Nephron (organoid): ENCODE data around the gene HECW1.

Experiments used
- H3K27ac Mint-ChIP-seq, 3 experiments: 2 replicates each; pipeline ENCODE4 v1.8.0; 2020; ENCODE audit warnings: mixed read lengths in 3 of 3, mild to moderate bottlenecking in 2 of 3, moderate library complexity in 1 of 3
- H3K27me3 Mint-ChIP-seq: 2 replicates; pipeline ENCODE4 v1.8.0; 2021; ENCODE audit warnings: low read depth, mild to moderate bottlenecking, moderate library complexity, mixed read lengths
- H3K36me3 Mint-ChIP-seq: 2 replicates; pipeline ENCODE4 v1.8.0; 2020; ENCODE audit warnings: low read depth, mixed read lengths
- H3K4me1 Mint-ChIP-seq: 2 replicates; pipeline ENCODE4 v1.8.0; 2020; ENCODE audit warnings: mixed read lengths
- H3K4me3 Mint-ChIP-seq, 3 experiments: 2 replicates each; pipeline ENCODE4 v1.8.0; 2020; ENCODE audit warnings: mild to moderate bottlenecking in 3 of 3, mixed read lengths in 3 of 3, moderate library complexity in 2 of 3
- H3K9me3 Mint-ChIP-seq: 2 replicates; pipeline ENCODE4 v1.8.0; 2020; ENCODE audit warnings: mixed read lengths
- TF ChIP-seq, protein P1 (sequence below), 3 experiments: fragments of 200-600 bp; sonication (generic); IDR thresholded peaks; one replicate each; pipeline ENCODE4 v1.5.0; 2021; ENCODE audit warnings: antibody characterized with exemption in 3 of 3; ENCODE audit not compliant: unreplicated experiment in 3 of 3

The HECW1 gene

DNA sequence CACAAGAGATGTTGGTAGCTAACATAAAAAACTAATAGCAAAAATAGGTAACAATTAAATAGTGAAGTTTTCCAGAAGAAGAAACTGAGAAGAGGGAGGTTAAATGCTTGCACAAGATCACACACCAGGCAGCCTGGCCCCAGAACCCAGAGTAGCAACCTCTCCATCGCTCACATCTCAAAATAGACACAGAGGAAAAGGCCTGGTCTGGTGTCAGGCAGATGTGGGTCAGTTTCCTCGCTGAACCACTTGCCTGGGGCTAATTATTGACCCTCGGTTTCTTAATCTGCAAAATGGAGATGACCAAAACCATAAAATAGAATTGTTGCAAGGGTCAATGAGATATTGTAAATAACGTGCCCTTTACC lies 425.9 kb downstream of the HECW1 start:
- Mint-ChIP-seq H3K27ac (no peak overlapping the region), H3K27me3 (peaks cover 9% of the 10 kb centered on the region), H3K9me3 (no peaks in the 10 kb centered on the region), H3K4me1 (peaks cover 21% of the 10 kb centered on the region), H3K36me3 (no peaks in the 10 kb centered on the region), H3K4me3 (no peak overlapping the region)
- TF ChIP-seq, protein P1, sequence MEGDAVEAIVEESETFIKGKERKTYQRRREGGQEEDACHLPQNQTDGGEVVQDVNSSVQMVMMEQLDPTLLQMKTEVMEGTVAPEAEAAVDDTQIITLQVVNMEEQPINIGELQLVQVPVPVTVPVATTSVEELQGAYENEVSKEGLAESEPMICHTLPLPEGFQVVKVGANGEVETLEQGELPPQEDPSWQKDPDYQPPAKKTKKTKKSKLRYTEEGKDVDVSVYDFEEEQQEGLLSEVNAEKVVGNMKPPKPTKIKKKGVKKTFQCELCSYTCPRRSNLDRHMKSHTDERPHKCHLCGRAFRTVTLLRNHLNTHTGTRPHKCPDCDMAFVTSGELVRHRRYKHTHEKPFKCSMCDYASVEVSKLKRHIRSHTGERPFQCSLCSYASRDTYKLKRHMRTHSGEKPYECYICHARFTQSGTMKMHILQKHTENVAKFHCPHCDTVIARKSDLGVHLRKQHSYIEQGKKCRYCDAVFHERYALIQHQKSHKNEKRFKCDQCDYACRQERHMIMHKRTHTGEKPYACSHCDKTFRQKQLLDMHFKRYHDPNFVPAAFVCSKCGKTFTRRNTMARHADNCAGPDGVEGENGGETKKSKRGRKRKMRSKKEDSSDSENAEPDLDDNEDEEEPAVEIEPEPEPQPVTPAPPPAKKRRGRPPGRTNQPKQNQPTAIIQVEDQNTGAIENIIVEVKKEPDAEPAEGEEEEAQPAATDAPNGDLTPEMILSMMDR (IDR thresholded peaks at IDR 0.05; ENCODE audit: unreplicated experiment in 3 of 3) = no peak

- no peak overlapping the region for H3K4me3 Mint-ChIP-seq
- no peaks in the 10 kb centered on the region for H3K36me3 Mint-ChIP-seq
- TF ChIP-seq, protein P1 (IDR thresholded peaks at IDR 0.05; ENCODE audit: unreplicated experiment in 3 of 3) = no peak
- H3K4me1 Mint-ChIP-seq = peaks cover 1% of the 10 kb centered on the region
- no peak overlapping the region for H3K27ac Mint-ChIP-seq
- H3K27me3 Mint-ChIP-seq = peaks cover 11% of the 10 kb centered on the region
- peaks cover under 1% of the 10 kb centered on the region for H3K9me3 Mint-ChIP-seq
Observed at GRCh38 chr7:43540471-43540870, 428.0 kb downstream of the HECW1 start.

DNA sequence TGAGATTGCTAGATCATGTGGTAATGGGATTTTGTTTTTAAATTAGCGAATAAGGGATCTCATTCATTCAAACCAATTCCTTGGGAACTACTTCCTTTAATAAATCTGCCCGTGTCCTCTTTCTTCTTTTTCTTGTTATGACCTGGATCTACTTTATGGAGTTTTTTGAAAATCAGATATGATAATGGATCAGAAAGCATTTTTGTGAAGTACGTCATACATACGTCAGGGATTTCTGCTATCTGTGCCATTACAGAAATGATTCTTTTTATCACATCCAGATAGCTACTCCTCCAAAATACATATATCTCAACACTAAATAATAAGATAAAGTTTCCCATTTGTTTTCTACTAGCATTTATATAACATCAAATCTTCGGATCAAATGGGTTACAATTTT lies 430.3 kb downstream of the HECW1 start:
- H3K4me3 Mint-ChIP-seq = no peak overlapping the region
- peaks cover 11% of the 10 kb centered on the region for H3K27me3 Mint-ChIP-seq

GRCh38 chr7:43546231-43546630 lies 433.8 kb downstream of the HECW1 start:
- Mint-ChIP-seq H3K4me1 (peaks cover 5% of the 10 kb centered on the region), H3K36me3 (no peaks in the 10 kb centered on the region), H3K27me3 (peaks cover 4% of the 10 kb centered on the region), H3K4me3 (no peak overlapping the region), H3K9me3 (peaks cover 17% of the 10 kb centered on the region), H3K27ac (no peak overlapping the region)
- TF ChIP-seq, protein P1 (IDR thresholded peaks at IDR 0.05; ENCODE audit: unreplicated experiment in 3 of 3) = no peak

More for the DNA sequence above, 430.3 kb downstream of the HECW1 start:
- Mint-ChIP-seq H3K27ac (no peak overlapping the region), H3K36me3 (no peaks in the 10 kb centered on the region), H3K4me1 (no peaks in the 10 kb centered on the region), H3K9me3 (peaks cover 15% of the 10 kb centered on the region)
- TF ChIP-seq, protein P1 (IDR thresholded peaks at IDR 0.05; ENCODE audit: unreplicated experiment in 3 of 3) = no peak

DNA sequence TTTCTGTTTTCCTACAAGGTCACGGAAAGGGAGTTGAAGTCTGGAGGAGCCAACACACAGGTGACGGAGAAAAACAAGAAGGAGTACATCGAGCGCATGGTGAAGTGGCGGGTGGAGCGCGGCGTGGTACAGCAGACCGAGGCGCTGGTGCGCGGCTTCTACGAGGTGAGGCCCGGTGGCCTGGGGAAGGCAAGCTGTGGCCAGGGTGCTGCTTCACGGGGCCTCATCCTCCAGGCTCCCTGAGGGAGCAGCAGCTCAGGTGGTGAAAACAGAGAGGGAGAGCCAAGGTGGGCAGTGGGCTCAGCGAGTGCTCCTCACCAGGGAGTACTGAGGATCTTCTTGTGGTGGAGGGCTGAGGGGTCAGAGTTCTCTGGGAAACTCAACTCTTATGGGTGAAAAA lies 438.0 kb downstream of the HECW1 start:
- H3K9me3 Mint-ChIP-seq = peaks cover 17% of the 10 kb centered on the region
- peaks cover 5% of the 10 kb centered on the region for H3K4me1 Mint-ChIP-seq
- H3K36me3 Mint-ChIP-seq = no peaks in the 10 kb centered on the region
- no peak overlapping the region for H3K27ac Mint-ChIP-seq
- H3K4me3 Mint-ChIP-seq = no peak overlapping the region
- TF ChIP-seq, protein P1 (IDR thresholded peaks at IDR 0.05; ENCODE audit: unreplicated experiment in 3 of 3) = no peak
- H3K27me3 Mint-ChIP-seq = peaks cover 5% of the 10 kb centered on the region

DNA sequence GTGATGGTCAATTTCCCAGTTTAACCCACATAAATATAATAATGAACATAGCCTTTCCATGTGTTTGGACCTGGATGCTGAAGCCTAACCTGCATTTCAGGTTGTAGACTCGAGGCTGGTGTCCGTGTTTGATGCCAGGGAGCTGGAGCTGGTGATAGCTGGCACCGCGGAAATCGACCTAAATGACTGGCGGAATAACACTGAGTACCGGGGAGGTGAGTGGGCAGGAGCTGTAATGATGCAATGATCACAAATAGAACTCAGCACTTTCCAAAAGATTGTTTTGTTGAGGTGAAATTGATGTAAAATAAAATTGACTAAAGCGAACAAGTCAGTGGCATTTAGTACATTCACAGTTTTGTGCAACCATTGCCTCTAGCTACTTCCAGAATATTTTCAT lies 439.7 kb downstream of the HECW1 start:
- TF ChIP-seq, protein P1 (IDR thresholded peaks at IDR 0.05; ENCODE audit: unreplicated experiment in 3 of 3) = no peak
- Mint-ChIP-seq H3K9me3 (peaks cover 3% of the 10 kb centered on the region), H3K4me3 (no peak overlapping the region), H3K27me3 (peaks cover 5% of the 10 kb centered on the region), H3K36me3 (no peaks in the 10 kb centered on the region), H3K4me1 (peaks cover 5% of the 10 kb centered on the region), H3K27ac (no peak overlapping the region)
